ACHN (cell line): ENCODE results near the gene DENND1A.
"Not testable (repeated sequence)": the region's sequence is repeated elsewhere in the genome, so short reads cannot be mapped to it uniquely, and the experiment has no call there.

Source experiments
- DNase-seq: peaks from one replicate; pipeline ENCODE4 v3.0.0-alpha.2; 2015
- in situ Hi-C: cut with HindIII; loops from 2 replicates; pipeline ENCODE4 v1.10.0; 2017; ENCODE audit warnings: low sequenced_read_pairs, low pct_ligation_motif_present, low pct_unique_long_range_greater_than_20kb

DENND1A gene

DNA sequence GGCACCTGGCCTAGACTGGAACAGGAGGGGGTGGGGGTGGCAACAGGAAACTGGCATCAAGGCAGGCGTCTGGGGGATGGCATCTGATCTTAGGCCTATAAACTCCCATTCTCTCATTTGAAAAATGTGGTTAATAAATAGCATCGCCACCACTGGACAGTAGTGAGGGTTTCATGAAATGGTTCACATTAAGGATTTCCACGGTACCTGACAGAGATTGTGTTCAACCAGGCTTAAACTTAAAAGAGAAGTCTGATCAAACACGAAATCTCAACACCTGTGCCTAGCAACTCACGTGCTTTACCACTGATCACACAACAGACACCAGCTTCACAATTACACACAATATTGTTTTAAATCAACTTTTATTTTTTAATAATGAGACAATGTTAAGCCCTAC, 3.0 kb downstream of the DENND1A start:
- in situ Hi-C loops = no loop called here
- DNase-seq = no peak

DNA sequence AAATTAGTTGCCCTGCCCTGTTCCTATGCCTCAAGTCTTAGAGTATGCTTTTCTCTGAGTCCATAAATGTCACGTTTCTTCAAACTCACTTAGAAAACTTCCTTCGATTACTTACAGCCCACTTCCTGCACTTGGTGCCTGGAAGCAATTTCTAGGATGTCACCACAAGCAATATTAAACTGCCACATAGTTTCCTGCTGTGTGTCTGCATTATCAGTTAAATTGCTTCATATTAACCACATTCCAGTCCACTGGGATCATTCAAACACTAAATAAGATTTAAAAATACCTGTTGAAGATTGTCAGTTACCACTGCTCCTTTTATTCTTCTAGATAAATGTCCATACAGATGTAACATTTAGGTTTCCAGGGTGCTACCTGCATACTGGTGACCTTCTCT, 4.1 kb downstream of the DENND1A start:
- in situ Hi-C loops = no loop called here
- DNase-seq = no peak

DNA sequence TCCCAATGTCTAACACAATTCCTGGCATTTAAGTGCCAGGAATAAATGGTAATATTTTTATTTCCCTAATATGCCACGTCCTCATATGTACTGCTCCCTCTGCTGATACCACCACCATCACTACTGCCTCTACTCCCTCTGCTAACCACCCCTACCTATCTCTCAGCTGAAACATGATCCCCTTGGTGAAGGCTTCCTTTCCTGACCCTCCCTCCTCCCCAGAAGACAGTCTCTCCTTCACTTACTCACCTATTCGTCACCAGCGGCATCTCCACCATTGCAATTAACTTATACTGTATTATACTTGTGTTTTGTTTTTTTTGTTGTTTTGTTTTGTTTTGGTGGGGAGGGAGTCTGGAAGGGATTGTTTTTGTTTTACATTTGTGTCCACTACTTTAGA, 4.8 kb downstream of the DENND1A start:
- in situ Hi-C loops = no loop called here
- DNase-seq = no peak

DNA sequence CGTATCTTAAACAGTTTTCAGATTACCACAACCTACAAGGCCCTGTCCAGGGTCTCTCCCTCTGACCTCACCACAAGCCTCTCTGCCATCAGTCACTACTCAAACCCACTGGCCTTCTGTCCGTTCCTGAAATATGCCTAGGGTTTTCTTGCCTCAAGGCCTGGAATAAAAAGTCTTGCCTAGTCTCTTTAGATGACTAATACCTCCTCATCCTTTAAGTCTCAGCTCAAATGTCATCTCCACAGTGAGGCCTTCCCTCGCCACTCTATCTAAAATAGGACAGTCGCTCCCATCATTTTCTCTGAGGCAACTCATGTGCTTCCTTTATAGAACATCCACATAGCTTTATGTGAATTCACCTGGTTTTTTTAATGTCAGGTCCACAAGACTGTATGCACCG, 5.2 kb downstream of the DENND1A start:
- in situ Hi-C loops = no loop called here
- DNase-seq = no peak

DNA sequence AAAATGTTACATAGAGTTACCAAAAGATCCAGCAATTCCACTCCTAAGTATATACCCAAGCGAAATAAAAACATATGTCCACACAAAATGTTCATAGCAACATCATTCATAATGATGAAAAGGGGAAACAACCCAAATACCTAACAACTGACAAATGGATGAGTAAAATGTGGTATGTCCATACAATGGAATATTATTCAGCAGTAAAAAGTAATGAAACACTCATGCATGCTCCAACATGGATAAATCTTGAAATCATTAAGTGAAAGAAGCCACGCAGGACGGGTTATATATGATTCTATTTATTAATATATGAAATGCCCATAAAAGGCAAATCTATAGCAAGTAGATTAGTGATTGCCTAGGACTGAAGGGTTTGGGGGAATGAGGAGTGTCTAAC, 6.0 kb downstream of the DENND1A start:
- DNase-seq = no peak
- in situ Hi-C loops = no loop called here

DNA sequence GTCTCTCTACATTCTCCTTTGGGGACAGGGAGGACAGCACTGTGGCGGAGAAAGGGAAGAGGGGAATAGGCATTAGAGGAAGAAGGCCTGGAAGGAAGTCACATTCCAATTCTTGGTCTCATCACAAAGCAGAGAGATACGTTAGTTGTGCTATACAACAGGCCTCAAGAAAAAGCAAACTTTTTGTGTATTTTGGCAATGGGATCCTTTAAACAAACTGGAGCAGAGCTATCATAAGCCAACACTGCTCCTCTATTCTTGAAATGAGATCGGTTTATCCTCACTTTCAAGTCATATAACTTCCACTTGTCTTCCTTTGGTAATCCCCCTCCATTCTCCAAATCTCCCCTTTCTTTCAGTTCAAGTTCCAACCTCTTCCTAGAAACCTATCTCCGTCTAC, 6.5 kb downstream of the DENND1A start:
- in situ Hi-C loops = no loop called here
- DNase-seq = no peak

DNA sequence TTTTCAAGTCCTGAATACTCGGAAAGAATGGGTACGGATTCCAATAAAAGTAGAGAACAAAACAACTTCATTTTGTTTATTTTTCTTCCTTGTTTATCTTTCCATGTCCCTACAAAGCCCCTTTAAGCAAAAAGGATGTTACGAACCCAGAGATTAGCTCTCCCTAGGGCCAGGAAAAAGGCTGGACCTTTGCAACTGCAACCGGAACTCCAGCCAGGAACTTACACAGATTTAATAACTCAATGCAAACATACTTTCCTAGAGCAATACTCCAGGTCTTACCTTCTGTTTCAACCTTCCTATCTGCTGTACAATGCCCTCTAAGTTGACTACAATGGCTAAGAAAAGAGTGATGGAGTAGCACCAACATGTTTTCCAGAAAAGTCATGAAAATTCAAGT, 7.0 kb downstream of the DENND1A start:
- in situ Hi-C loops = no loop called here
- DNase-seq = no peak

DNA sequence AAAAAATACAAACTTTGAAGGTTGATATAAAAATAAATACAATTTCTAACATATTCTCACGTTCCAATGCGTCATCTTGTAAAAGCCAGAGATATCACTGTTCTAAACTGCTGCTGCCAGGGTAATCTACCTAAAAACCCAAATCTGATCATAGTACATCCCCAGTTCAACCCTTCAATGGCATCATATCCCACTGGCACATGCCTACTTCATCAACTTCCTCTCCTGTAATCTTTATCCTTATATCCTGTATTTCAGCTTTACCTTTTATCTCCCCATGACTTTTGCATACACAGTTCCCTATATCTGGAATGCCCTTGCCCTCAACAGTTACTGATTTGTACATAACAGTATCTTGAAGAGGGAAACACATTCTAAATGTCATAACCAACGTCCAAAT, 7.5 kb downstream of the DENND1A start:
- no peak for DNase-seq
- in situ Hi-C loops = no loop called here

DNA sequence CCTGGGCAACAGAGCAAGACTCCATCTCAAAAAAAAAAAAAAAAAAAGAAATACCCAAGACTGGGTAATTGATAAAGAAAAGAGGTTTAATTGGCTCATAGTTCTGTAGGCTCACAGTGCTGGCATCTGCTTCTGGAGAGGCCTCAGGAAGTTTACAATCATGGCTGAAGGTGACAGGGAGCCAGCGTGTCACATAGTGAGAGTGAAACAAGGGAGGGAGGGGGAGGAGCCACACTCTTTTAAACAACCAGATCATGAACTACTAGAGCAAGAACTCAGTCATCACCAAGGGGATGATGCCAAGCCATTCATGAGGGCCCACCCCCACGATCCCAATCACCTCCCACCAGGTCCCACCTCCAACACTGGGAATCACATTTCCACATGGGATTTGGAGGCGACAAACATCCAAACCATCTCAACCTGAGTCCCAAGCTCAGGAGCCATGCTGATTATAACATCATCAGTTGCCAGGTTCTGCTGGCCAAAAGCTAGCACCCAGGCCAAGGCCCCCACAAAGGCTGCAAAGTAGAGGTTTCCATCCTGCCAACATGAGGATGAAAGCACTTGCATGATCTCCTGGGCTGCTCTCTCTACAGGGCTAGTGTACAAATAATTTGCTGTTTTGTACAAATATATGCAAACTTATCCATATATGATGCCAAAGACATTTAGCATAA, 15.3 kb downstream of the DENND1A start:
- DNase-seq = no peak
- in situ Hi-C loops = no loop called here

DNA sequence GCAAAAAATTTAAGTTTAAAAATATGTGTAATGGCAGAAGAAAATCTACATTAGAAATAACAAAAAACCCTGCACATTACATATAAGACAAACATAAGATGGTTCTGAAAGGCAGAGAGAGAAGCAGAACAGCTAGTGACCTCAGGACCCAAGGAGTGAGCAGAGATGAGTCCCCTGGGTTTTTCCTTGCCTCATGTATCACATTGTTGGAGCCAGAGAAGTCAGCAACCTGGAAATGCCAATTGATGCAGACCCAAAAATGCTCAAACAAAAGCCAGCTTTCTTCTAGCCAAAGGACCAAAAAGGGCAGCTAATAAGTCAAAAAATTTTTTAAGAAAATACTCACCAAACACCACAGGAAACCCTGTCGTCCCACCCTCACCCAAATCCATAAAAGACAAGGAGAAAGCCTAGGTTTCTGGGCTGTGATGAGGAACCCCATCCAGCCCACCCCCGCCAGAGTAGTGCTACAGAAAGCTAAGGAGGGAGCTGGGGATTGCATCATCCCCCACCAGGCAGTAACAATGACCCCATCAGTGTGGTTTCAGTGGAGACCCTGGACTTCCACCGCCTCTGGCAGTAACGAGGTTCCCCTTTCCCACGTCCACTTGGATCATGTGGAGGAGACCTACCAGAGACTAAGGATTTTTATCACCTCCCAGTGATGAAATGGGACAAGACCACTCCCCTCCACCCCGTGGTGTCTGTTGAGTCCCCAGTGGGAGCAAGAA, 17.6 kb downstream of the DENND1A start:
- in situ Hi-C loops = no loop called here
- no peak for DNase-seq

DNA sequence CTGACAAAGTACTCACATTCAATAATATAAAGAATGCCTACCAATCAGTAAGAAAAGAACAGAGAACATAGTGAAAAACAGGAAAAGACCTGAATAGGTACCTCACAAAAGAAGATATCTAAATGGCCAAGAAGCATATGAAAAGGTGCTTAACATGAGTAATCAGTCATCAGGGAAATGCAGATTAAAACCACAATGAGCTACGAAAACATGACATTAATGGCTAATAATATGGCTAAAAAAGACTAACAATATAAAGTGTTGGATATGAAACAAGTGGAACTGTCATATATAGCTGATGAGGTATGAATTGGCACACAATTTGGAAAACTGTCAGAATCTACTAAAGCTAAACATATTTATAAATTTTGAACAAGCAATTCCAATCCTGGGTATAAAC, 18.9 kb downstream of the DENND1A start:
- no peak for DNase-seq
- in situ Hi-C loops = no loop called here

DNA sequence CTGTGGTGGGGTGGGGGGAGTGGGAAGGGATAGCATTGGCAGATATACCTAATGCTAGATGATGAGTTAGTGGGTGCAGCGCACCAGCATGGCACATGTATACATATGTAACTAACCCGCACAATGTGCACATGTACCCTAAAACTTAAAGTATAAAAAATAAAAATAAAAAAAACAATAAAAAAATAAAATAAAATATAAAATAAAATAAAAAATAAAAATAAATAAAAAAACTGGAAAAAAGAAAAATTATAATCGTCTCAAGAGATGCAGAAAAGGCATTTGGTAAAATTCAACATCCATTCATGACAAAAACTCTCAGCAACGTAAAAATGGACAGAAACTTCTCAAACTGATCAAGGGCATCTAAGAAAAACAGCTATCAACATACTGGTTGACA, 20.7 kb downstream of the DENND1A start:
- in situ Hi-C loops, DNase-seq: not testable (repeated sequence)

DNA sequence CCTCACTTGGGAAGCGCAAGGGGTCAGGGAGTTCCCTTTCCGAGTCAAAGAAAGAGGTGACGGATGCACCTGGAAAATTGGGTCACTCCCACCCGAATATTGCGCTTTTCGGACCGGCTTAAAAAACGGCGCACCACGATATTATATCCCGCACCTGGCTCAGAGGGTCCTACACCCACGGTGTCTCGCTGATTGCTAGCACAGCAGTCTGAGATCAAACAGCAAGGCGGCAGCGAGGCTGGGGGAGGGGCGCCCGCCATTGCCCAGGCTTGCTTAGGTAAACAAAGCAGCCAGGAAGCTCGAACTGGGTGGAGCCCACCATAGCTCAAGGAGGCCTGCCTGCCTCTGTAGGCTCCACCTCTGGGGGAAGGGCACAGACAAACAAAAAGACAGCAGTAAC, 26.4 kb downstream of the DENND1A start:
- in situ Hi-C loops, DNase-seq: not testable (repeated sequence)

DNA sequence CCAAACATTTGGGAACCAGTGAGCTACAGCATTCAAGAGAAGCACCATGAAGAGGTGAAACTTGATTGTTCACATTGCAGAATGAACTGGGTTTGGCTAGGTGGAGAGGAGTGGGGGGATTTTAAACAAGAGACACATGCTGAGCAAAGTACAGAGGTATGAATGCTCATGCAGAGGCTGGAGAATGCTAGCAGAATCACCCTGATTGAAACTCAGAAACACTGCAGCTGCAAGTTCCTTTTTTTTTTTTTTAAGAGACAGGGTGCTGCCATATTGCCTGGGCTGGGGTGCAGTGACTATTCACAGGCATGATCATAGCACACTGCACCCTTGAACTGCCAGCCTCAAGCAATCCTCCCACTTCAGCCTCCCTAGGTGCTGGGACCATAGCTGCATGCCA, 35.1 kb downstream of the DENND1A start:
- in situ Hi-C loops = no loop called here
- no peak for DNase-seq

DNA sequence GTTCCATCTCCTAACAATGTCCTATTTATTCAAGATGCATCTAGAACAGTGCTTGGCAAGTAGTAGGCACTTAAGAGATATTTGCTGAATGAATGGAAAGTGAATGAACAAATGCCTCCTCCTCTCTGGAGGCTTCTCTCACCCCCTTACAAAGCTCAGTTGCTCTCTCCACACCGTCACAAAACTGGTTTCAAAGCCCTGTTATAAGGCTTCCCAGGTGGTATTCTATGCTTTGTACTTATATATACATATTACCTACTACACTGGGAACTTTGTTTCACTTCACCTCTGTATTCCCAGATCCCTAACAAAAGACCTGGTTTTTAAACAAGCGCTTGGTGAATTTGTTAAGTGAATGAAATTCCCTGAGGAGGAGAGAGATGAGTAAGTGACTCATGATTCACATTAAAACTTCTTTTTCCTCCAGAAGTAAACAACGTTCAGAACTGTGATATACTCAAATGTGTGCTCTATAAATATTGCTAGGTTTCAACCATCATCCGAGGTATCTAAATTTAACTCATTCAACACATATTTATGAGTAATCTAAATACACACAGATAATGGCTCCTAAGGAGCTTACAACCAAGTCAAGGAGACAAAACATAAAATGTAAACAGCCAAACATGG, 36.0 kb downstream of the DENND1A start:
- in situ Hi-C loops = no loop called here
- DNase-seq = no peak

DNA sequence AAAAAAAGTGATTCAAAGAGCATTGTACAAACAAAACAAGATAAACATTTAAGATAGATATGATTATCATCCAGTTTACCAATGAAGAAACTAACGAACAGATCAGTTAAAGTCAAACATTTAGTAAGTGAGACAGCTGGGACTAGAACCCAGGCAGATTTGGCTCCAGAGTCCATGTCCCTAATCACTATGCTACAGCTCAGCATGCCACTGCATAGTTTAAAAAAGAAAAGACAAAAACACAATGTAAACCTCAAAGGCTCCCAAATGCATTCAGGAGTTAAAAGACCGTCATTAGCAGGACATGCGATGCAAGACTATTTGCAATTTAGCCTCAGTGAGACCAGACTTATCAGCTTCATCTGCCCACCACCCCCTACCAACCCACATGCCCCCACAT, 36.8 kb downstream of the DENND1A start:
- DNase-seq = no peak
- in situ Hi-C loops = no loop called here

DNA sequence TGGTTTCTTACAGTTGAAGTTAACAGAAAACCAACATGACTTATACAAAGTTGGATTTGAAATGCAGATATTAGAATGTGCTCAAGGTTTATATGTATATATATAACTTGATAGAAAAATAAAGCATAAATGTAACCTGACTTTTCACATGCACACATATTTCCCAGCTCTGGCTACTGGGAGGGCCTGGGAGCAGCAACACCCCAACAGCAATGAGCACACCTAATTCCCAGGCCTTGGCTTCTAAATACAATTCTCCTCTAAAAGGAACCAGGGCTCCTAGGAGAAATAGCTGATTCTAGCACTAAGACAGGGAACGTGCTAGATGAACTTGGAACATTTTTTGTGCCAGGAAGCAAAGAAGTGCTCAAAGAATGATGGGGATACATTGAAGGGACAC, 42.1 kb downstream of the DENND1A start:
- DNase-seq = no peak
- in situ Hi-C loops = no loop called here

DNA sequence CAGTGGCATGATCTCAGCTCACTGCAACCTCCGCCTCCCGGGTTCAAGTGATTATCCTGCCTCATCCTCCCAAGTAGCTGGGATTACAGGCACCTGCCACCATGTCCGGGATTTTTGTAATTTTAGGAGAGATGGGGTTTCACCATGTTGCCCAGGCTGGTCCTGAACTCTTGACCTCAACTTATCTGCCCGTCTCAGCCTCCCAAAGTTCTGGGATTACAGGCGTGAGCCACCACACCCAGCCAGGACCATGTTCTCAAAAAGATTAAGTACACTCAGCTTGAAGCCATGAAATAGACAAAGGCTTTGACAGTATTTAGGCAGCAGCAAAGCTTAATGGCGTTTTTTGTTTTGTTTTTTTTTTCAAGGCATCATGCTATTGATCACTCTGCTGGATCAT, 44.1 kb downstream of the DENND1A start:
- DNase-seq, in situ Hi-C loops: not testable (repeated sequence)

DNA sequence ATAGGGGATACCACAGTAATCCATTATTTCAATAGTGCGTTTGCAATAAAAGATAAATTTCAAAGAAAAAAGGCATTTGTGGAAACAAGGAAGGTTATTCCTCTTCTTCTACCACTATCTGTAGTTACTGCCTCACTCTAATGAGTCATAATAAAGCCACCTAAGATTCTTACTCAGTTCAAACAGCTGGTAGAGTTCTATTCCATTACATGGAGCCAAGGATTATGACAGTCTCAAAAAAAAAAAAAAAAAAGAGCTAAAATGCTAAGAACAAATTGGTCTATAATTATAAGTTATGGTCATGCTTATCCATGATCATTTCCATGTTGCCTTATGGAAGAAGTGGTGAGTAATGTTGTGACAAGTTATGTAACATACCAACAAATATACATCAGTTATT, 46.3 kb downstream of the DENND1A start:
- in situ Hi-C loops = no loop called here
- no peak for DNase-seq

DNA sequence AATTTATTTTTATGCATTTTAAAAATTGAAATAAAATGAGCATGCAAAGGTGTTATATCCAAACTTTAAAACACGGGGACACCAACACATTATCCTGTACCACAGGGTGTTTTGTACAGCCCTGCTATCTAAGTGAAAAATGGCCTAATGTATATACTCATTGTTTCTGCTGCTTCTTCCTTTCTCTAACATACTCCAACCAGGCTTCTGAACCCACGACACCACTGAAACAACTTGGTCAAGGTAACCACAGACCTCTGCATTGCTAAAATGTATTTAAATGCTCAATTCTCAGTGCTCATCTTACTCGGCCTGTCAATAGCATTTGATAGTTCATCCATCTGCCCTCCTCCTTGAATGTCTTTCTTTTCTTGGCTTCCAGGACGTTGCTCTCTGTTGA, 48.3 kb downstream of the DENND1A start:
- no peak for DNase-seq
- in situ Hi-C loops = no loop called here
